Activated CD4-positive, alpha-beta memory T cell treated with anti-CD3 and anti-CD28 coated beads for 36 hours (primary cell): ENCODE measurements around the gene GPHA2. TPM values are rescaled to one million over a fixed set of nuclear protein-coding genes. Genes with fewer than 3 reads are reported as not detected.
A peak's percentile ranks its signal among the peaks of the same experiment; 100 is the strongest.

Experiments
- CTCF ChIA-PET: fragments of 350-600 bp; sonication (Branson Sonifier 250); formaldehyde crosslinking; loops from one replicate; lab custom pipeline; 2021; ENCODE audit warnings: antibody characterized with exemption, inconsistent platforms; lab: Charles Lee
- POLR2A ChIA-PET: fragments of 350-600 bp; sonication (Branson Sonifier 250); formaldehyde crosslinking; loops from one replicate; lab custom pipeline; 2021; ENCODE audit warnings: antibody characterized with exemption; lab: Charles Lee
- DNase-seq: peaks from one replicate; pipeline ENCODE4 v3.0.0-alpha.2; 2020
- H3K27ac Mint-ChIP-seq: one replicate; pipeline ENCODE4 v1.8.0; 2021; ENCODE audit warnings: mixed read lengths
- H3K27me3 Mint-ChIP-seq: one replicate; pipeline ENCODE4 v1.8.0; 2021; ENCODE audit warnings: mixed read lengths
- H3K36me3 Mint-ChIP-seq: one replicate; pipeline ENCODE4 v1.8.0; 2021; ENCODE audit warnings: mixed read lengths
- H3K4me1 Mint-ChIP-seq: one replicate; pipeline ENCODE4 v1.8.0; 2021; ENCODE audit warnings: low read depth, mixed read lengths
- H3K4me3 Mint-ChIP-seq: one replicate; pipeline ENCODE4 v1.8.0; 2021; ENCODE audit warnings: mild to moderate bottlenecking, mixed read lengths
- H3K9me3 Mint-ChIP-seq: one replicate; pipeline ENCODE4 v1.8.0; 2021; ENCODE audit warnings: mixed read lengths
- intact Hi-C: fragments of 100-400 bp; cut with micrococcal nuclease; formaldehyde crosslinking; loops from one replicate; pipeline ENCODE4 v1.15.1; 2023
- total RNA-seq, 2 experiments: library from RNA; stranded (reverse); gene quantifications; one replicate each; pipeline ENCODE4 v1.2.3, GENCODE V29; 2021

Gene GPHA2
- total RNA-seq, 2 experiments from 2014 or later = 0.46 TPM; not detected in 1

GRCh38 chr11:64916775-64917662 is 18.7 kb downstream of the GPHA2 start, which contains the start of gene ATG2A:
Gene ATG2A, minus strand, starts transcription at chr11:64917209. Its CDS starts 74 bp downstream, at chr11:64917135.
- Mint-ChIP-seq H3K4me1 (peaks cover 26% of the 10 kb centered on the region), H3K27ac (peak within 1 kb of the TSS; percentile 86), H3K9me3 (no peaks in the 10 kb centered on the region), H3K4me3 (peak within 1 kb of the TSS; percentile 94), H3K27me3 (no peaks in the 10 kb centered on the region), H3K36me3 (peaks cover 1% of the 10 kb centered on the region)
- CTCF ChIA-PET = interaction anchor here (1.6 to 2.5 kb wide), 2 partner anchors 29 to 69 kb away, joined by 5 to 6 read pairs; no protein-coding TSS in a partner anchor
- POLR2A ChIA-PET = interaction anchor here (1.0 kb wide), 1 partner anchor 58 kb away, joined by 4 read pairs; no protein-coding TSS in a partner anchor
- peak; percentile 99 for DNase-seq
- intact Hi-C loops = loop anchor here (1.0 to 5.0 kb wide), 6 partner anchors 8 to 110 kb away; partner anchors contain the start of genes ARL2, EHD1, MAJIN and SNX15

- Mint-ChIP-seq H3K4me1 (peaks cover 26% of the 10 kb centered on the region), H3K27me3 (no peaks in the 10 kb centered on the region), H3K36me3 (peaks cover 1% of the 10 kb centered on the region), H3K27ac (peak overlapping the region; percentile 86), H3K4me3 (peak overlapping the region; percentile 94), H3K9me3 (no peaks in the 10 kb centered on the region)
- POLR2A ChIA-PET = interaction anchor here (1.0 kb wide), 1 partner anchor 57 kb away, joined by 4 read pairs; no protein-coding TSS in a partner anchor
- DNase-seq = peak; percentile 52
- intact Hi-C loops = loop anchor here (2.0 to 5.0 kb wide), 3 partner anchors 15 to 56 kb away; partner anchors contain the start of genes EHD1 and MAJIN
- CTCF ChIA-PET = interaction anchor here (1.2 to 2.5 kb wide), 2 partner anchors 68 to 72 kb away, joined by 5 to 6 read pairs; partner anchors contain the start of gene CDC42BPG
Measured at GRCh38 chr11:64916040-64916774, 19.5 kb downstream of the GPHA2 start.

- H3K4me3 Mint-ChIP-seq = peak overlapping the region; percentile 94
- H3K4me1 Mint-ChIP-seq = peaks cover 26% of the 10 kb centered on the region
- no peaks in the 10 kb centered on the region for H3K27me3 Mint-ChIP-seq
- peaks cover 5% of the 10 kb centered on the region for H3K36me3 Mint-ChIP-seq
- ChIA-PET CTCF (interaction anchor here (0.8 to 2.5 kb wide), 3 partner anchors 68 to 99 kb away, joined by 4 to 6 read pairs (median 5); partner anchors contain the start of genes ARL2 and CDC42BPG), POLR2A (no interaction called here)
- no peaks in the 10 kb centered on the region for H3K9me3 Mint-ChIP-seq
- no peak for DNase-seq
- intact Hi-C loops = loop anchor here (5.0 kb wide), 1 partner anchor 57 kb away; the partner anchor contains the start of gene MAJIN
- H3K27ac Mint-ChIP-seq = peak overlapping the region; percentile 86
Measured at GRCh38 chr11:64915376-64915887, 20.3 kb downstream of the GPHA2 start.

GRCh38 chr11:64914123-64914522 is 21.6 kb downstream of the GPHA2 start:
- CTCF ChIA-PET = interaction anchor here (0.6 kb wide), 1 partner anchor 67 kb away, joined by 3 read pairs; no protein-coding TSS in a partner anchor
- Mint-ChIP-seq H3K4me1 (peaks cover 26% of the 10 kb centered on the region), H3K27ac (no peak overlapping the region), H3K36me3 (peaks cover 5% of the 10 kb centered on the region), H3K27me3 (no peaks in the 10 kb centered on the region), H3K4me3 (no peak overlapping the region), H3K9me3 (no peaks in the 10 kb centered on the region)
- intact Hi-C loops = no loop called here
- POLR2A ChIA-PET = no interaction called here
- DNase-seq = no peak

- Mint-ChIP-seq H3K4me1 (peaks cover 26% of the 10 kb centered on the region), H3K9me3 (no peaks in the 10 kb centered on the region), H3K4me3 (no peak overlapping the region), H3K27ac (no peak overlapping the region), H3K27me3 (no peaks in the 10 kb centered on the region), H3K36me3 (peaks cover 9% of the 10 kb centered on the region)
- DNase-seq = no peak
- intact Hi-C loops = no loop called here
- POLR2A ChIA-PET = no interaction called here
- CTCF ChIA-PET = interaction anchor here (1.0 to 1.2 kb wide), 2 partner anchors 12 to 101 kb away, joined by 3 read pairs; partner anchors contain the start of gene ARL2
Measured at GRCh38 chr11:64913171-64913727, 22.4 kb downstream of the GPHA2 start.

- Mint-ChIP-seq H3K27me3 (no peaks in the 10 kb centered on the region), H3K9me3 (no peaks in the 10 kb centered on the region)
- CTCF ChIA-PET = interaction anchor here (1.1 to 1.4 kb wide), 2 partner anchors 24 to 63 kb away, joined by 3 to 5 read pairs; no protein-coding TSS in a partner anchor
Measured at GRCh38 chr11:64911689-64912088, 24.0 kb downstream of the GPHA2 start.

GRCh38 chr11:64911142-64911541 is 24.6 kb downstream of the GPHA2 start:
- no peak overlapping the region for H3K4me3 Mint-ChIP-seq
- peaks cover 12% of the 10 kb centered on the region for H3K4me1 Mint-ChIP-seq
- H3K36me3 Mint-ChIP-seq = peaks cover 14% of the 10 kb centered on the region
- DNase-seq = no peak
- POLR2A ChIA-PET = no interaction called here
- no peaks in the 10 kb centered on the region for H3K9me3 Mint-ChIP-seq
- H3K27ac Mint-ChIP-seq = no peak overlapping the region
- CTCF ChIA-PET = interaction anchor here (1.4 kb wide), 1 partner anchor 23 kb away, joined by 5 read pairs; no protein-coding TSS in a partner anchor
- intact Hi-C loops = no loop called here
- no peaks in the 10 kb centered on the region for H3K27me3 Mint-ChIP-seq

More at GRCh38 chr11:64911689-64912088, 24.0 kb downstream of the GPHA2 start:
- intact Hi-C loops = no loop called here
- H3K36me3 Mint-ChIP-seq = peaks cover 12% of the 10 kb centered on the region
- peaks cover 17% of the 10 kb centered on the region for H3K4me1 Mint-ChIP-seq
- H3K4me3 Mint-ChIP-seq = no peak overlapping the region
- no peak for DNase-seq
- POLR2A ChIA-PET = no interaction called here
- no peak overlapping the region for H3K27ac Mint-ChIP-seq

- intact Hi-C loops = no loop called here
- no peak overlapping the region for H3K27ac Mint-ChIP-seq
- ChIA-PET CTCF (interaction anchor here (1.4 kb wide), 1 partner anchor 23 kb away, joined by 5 read pairs; no protein-coding TSS in a partner anchor), POLR2A (no interaction called here)
- H3K4me1 Mint-ChIP-seq = peaks cover 6% of the 10 kb centered on the region
- H3K4me3 Mint-ChIP-seq = no peak overlapping the region
- H3K36me3 Mint-ChIP-seq = peaks cover 14% of the 10 kb centered on the region
- DNase-seq = no peak
- no peaks in the 10 kb centered on the region for H3K27me3 Mint-ChIP-seq
- no peaks in the 10 kb centered on the region for H3K9me3 Mint-ChIP-seq
Measured at GRCh38 chr11:64910451-64911093, 25.1 kb downstream of the GPHA2 start.

GRCh38 chr11:64909653-64910343 is 25.9 kb downstream of the GPHA2 start:
- Mint-ChIP-seq H3K9me3 (no peaks in the 10 kb centered on the region), H3K36me3 (peaks cover 14% of the 10 kb centered on the region), H3K4me3 (no peak overlapping the region), H3K27me3 (no peaks in the 10 kb centered on the region), H3K4me1 (peaks cover 2% of the 10 kb centered on the region), H3K27ac (no peak overlapping the region)
- intact Hi-C loops = no loop called here
- ChIA-PET CTCF (no interaction called here), POLR2A (no interaction called here)
- DNase-seq = no peak

- H3K9me3 Mint-ChIP-seq = no peaks in the 10 kb centered on the region
- H3K27ac Mint-ChIP-seq = no peak overlapping the region
- POLR2A ChIA-PET = no interaction called here
- CTCF ChIA-PET = no interaction called here
- intact Hi-C loops = no loop called here
- no peaks in the 10 kb centered on the region for H3K27me3 Mint-ChIP-seq
- H3K36me3 Mint-ChIP-seq = peaks cover 15% of the 10 kb centered on the region
- DNase-seq = no peak
- no peak overlapping the region for H3K4me3 Mint-ChIP-seq
- no peaks in the 10 kb centered on the region for H3K4me1 Mint-ChIP-seq
Measured at GRCh38 chr11:64908766-64909165, 26.9 kb downstream of the GPHA2 start.
